Mammary epithelial cell (primary cell): ENCODE data around the gene FAF1.

Source experiments
- EZH2 ChIP-seq: IDR thresholded peaks from 2 replicates; pipeline ENCODE4 v1.6.1; 2012; ENCODE audit warnings: low read length, inconsistent platforms, borderline replicate concordance
- TF ChIP-seq, protein P1 (sequence below), 2 donors: IDR thresholded peaks in 1 of 2; conservative IDR thresholded peaks in 1 of 2; 2 replicates each; pipeline ENCODE4 v1.5.1; 2011 to 2012; ENCODE audit warnings: inconsistent platforms in 2 of 2, low read length in 2 of 2, mild to moderate bottlenecking in 2 of 2, control low read depth in 1 of 2, low read depth in 1 of 2; ENCODE audit not compliant: insufficient read depth in 1 of 2; ENCODE audit errors: extremely low read depth in 1 of 2

DNA sequence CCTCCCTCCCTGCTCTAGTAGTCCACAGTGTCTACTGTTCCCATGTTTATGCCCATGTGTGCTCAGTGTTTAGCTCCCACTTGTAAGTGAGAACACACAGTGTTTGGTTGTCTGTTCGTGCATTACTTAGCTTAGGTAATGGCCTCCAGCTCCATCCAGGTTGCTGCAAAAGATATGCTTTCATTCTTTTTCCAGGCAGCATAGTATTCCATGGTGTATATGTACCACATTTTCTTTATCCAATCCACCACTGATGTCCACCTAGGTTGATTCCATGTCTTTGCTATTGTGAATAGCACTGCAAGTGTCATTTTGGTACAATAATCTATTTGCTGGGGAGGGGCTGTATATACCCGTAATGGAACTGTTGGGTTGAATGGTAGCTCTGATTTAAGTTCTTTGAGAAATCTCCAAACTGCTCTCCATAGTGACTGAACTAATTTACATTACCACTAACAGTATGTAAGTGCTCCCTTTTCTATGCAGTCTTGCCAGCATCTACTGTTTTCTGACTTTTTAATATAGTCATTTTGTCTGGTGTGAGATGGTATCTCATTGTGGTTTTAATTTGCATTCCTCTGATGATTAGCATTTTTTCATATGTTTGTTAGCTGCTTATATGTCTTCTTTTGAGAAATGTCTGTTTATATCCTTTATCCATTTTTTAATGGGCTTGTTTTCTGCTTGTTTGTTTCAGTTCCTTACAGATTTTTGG is 344.9 kb downstream of the FAF1 start:
- TF ChIP-seq, protein P1, sequence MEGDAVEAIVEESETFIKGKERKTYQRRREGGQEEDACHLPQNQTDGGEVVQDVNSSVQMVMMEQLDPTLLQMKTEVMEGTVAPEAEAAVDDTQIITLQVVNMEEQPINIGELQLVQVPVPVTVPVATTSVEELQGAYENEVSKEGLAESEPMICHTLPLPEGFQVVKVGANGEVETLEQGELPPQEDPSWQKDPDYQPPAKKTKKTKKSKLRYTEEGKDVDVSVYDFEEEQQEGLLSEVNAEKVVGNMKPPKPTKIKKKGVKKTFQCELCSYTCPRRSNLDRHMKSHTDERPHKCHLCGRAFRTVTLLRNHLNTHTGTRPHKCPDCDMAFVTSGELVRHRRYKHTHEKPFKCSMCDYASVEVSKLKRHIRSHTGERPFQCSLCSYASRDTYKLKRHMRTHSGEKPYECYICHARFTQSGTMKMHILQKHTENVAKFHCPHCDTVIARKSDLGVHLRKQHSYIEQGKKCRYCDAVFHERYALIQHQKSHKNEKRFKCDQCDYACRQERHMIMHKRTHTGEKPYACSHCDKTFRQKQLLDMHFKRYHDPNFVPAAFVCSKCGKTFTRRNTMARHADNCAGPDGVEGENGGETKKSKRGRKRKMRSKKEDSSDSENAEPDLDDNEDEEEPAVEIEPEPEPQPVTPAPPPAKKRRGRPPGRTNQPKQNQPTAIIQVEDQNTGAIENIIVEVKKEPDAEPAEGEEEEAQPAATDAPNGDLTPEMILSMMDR (conservative IDR thresholded peaks at IDR 0.05 in 1 of 2, IDR thresholded peaks at IDR 0.05 in 1 of 2; ENCODE audit: extremely low read depth in 1 of 2, insufficient read depth in 1 of 2, low read depth in 1 of 2, low read length in 2 of 2) = no peak
- TF ChIP-seq EZH2 = no peak
